ENCODE results near the gene TEX13B. TPM values are rescaled to one million over a fixed set of nuclear protein-coding genes. Genes with fewer than 3 reads are reported as not detected.

TEX13B gene
- total RNA-seq, 1 experiment from 2014 or later = 0.42 TPM

GRCh38 chrX:108018656-108019381, 36.6 kb upstream of the TEX13B start:
- Histone ChIP-seq H2BK15ac (ENCODE audit: low read depth, low read length) (no peak overlapping the region), H3K9me3 (ENCODE audit: control insufficient read depth, low read depth, low read length) (no peaks in the 10 kb centered on the region), H3K79me2 (ENCODE audit: insufficient read depth, low read length) (no peaks in the 10 kb centered on the region), H3K56ac (ENCODE audit: insufficient read length, low read depth, low read length) (no peak overlapping the region), H3K79me1 (ENCODE audit: insufficient read depth, low read depth, low read length, poor library complexity, severe bottlenecking) (no peaks in the 10 kb centered on the region), H3K18ac (ENCODE audit: insufficient read length, low read depth, low read length) (no peak overlapping the region), H4K5ac (ENCODE audit: insufficient read length, low read depth, low read length) (no peak overlapping the region), H2AFZ (ENCODE audit: low read length) (no peak overlapping the region), H4K20me1 (ENCODE audit: control insufficient read depth, insufficient read depth, insufficient read length) (no peaks in the 10 kb centered on the region), H2BK120ac (ENCODE audit: low read depth, low read length, poor library complexity, severe bottlenecking) (no peak overlapping the region), H3K9ac (ENCODE audit: extremely low read depth, insufficient read length, low read length) (no peak overlapping the region), H3K23ac (ENCODE audit: insufficient read length, low read depth, low read length) (no peak overlapping the region), H4K91ac (ENCODE audit: insufficient read length, low read depth, low read length) (no peak overlapping the region), H3K4ac (ENCODE audit: low read depth, low read length) (no peak overlapping the region), H2BK20ac (ENCODE audit: low read depth, low read length, poor library complexity, severe bottlenecking) (no peak overlapping the region), H2BK5ac (ENCODE audit: insufficient read length, low read length) (no peak overlapping the region), H3K27ac (ENCODE audit: insufficient read length, low read depth, low read length) (no peak overlapping the region), H3K27me3 (ENCODE audit: insufficient read depth, low read length) (no peaks in the 10 kb centered on the region), H3K4me2 (ENCODE audit: insufficient read depth, insufficient read length, low read length) (no peak overlapping the region), H3K4me1 (ENCODE audit: insufficient read depth, low read length) (no peaks in the 10 kb centered on the region), H2BK12ac (ENCODE audit: insufficient read length, low read depth, low read length) (no peak overlapping the region), H4K8ac (replicated peaks; ENCODE audit: insufficient read length, low read depth, low read length) (no peak overlapping the region), H3K14ac (ENCODE audit: insufficient read depth, low read length) (no peak overlapping the region), H3T11ph (ENCODE audit: low read length) (no peak overlapping the region), H2AK5ac (ENCODE audit: insufficient read length, low read length) (no peak overlapping the region), H3K23me2 (ENCODE audit: insufficient read length, low read depth, low read length, poor library complexity, severe bottlenecking) (no peaks in the 10 kb centered on the region)
- Mint-ChIP-seq H3K27me3 (ENCODE audit: low read depth) (peaks cover 3% of the 10 kb centered on the region), H3K4me3 (no peak overlapping the region), H3K9me3 (peaks cover 13 to 26% of the 10 kb centered on the region in 2 experiments), H3K27ac (peak overlapping the region in 1 of 3 experiments; percentile 40; a peak in 1 of 7 replicates), H3K4me1 (0 out of 4 replicates have a peak, but pooled peaks cover 0 to 5% of the 10 kb centered on the region in 2 experiments), H3K36me3 (ENCODE audit: insufficient read depth in 1 of 3, low read depth in 3 of 3) (peaks cover 0 to 5% (median 2%) of the 10 kb centered on the region in 3 experiments; a peak in 2 of 7 replicates)
- WGBS (ENCODE audit: extremely low coverage, insufficient read length, low lambda C conversion rate) = no CpG with 5 or more reads among the region's 4 CpGs
- DNase-seq = no peak
- TF ChIP-seq CTCF (conservative IDR thresholded peaks at IDR 0.05) = no peak
